ENCODE data around the gene KLHDC2. TPM values are rescaled to one million over a fixed set of nuclear protein-coding genes. Genes with fewer than 3 reads are reported as not detected.
"Not testable (repeated sequence)": the region's sequence is repeated elsewhere in the genome, so short reads cannot be mapped to it uniquely, and the experiment has no call there.

The KLHDC2 gene
- polyA plus RNA-seq, 6 donors from 2014 or later = 58.0 to 91.4 (median 80.0) TPM

GRCh38 chr14:49808780-49809179 lies 40.8 kb downstream of the KLHDC2 start:
- peaks cover 28 to 32% of the 10 kb centered on the region in 2 donors for H3K36me3 Mint-ChIP-seq
- no peak overlapping the region for H3K4me3 Mint-ChIP-seq

GRCh38 chr14:49816118-49816517 lies 48.2 kb downstream of the KLHDC2 start:
- H3K4me1 Mint-ChIP-seq; H3K27me3 Mint-ChIP-seq; DNase-seq; ATAC-seq (ENCODE audit: low read depth in 2 of 2); H3K4me3 Mint-ChIP-seq: not testable (repeated sequence)
- Mint-ChIP-seq H3K27ac (peak overlapping the region in 2 of 6 donors; percentile 57 to 82), H3K9me3 (peaks cover 5 to 29% (median 8%) of the 10 kb centered on the region in 7 donors), H3K36me3 (peaks cover 51 to 53% of the 10 kb centered on the region in 2 donors)

More at GRCh38 chr14:49808780-49809179, 40.8 kb downstream of the KLHDC2 start:
- ATAC-seq (ENCODE audit: low read depth in 2 of 2) (no peak), DNase-seq (no peak)
- peak overlapping the region in 1 of 6 donors; percentile 80 for H3K27ac Mint-ChIP-seq
- peaks cover 0 to 14% (median 5%) of the 10 kb centered on the region in 7 donors for H3K9me3 Mint-ChIP-seq
- peaks cover 0 to 4% (median 4%) of the 10 kb centered on the region in 3 donors for H3K4me1 Mint-ChIP-seq
- H3K27me3 Mint-ChIP-seq = no peaks in the 10 kb centered on the region

GRCh38 chr14:49816844-49817243 lies 48.9 kb downstream of the KLHDC2 start:
- DNase-seq (no peak), ATAC-seq (ENCODE audit: low read depth in 2 of 2) (no peak)
- peaks cover 46 to 47% of the 10 kb centered on the region in 2 donors for H3K36me3 Mint-ChIP-seq
- no peak overlapping the region for H3K4me3 Mint-ChIP-seq
- H3K4me1 Mint-ChIP-seq = no peaks in the 10 kb centered on the region
- H3K27ac Mint-ChIP-seq = no peak overlapping the region
- H3K27me3 Mint-ChIP-seq = no peaks in the 10 kb centered on the region
- H3K9me3 Mint-ChIP-seq = peaks cover 4 to 27% (median 7%) of the 10 kb centered on the region in 7 donors

GRCh38 chr14:49820176-49820575 lies 52.2 kb downstream of the KLHDC2 start:
- DNase-seq (no peak), ATAC-seq (ENCODE audit: low read depth in 2 of 2) (no peak)
- Mint-ChIP-seq H3K9me3 (peaks cover 2 to 15% (median 6%) of the 10 kb centered on the region in 7 donors), H3K27ac (peak overlapping the region in 2 of 6 donors; percentile 67 to 81), H3K27me3 (no peaks in the 10 kb centered on the region), H3K36me3 (peaks cover 31 to 33% of the 10 kb centered on the region in 2 donors), H3K4me3 (no peak overlapping the region), H3K4me1 (no peaks in the 10 kb centered on the region)

GRCh38 chr14:49828640-49829039 lies 60.7 kb downstream of the KLHDC2 start:
- H3K4me3 Mint-ChIP-seq = no peak overlapping the region
- no peaks in the 10 kb centered on the region for H3K9me3 Mint-ChIP-seq
- ATAC-seq (ENCODE audit: low read depth in 2 of 2) (no peak), DNase-seq (no peak)
- peaks cover 20 to 29% of the 10 kb centered on the region in 2 donors for H3K36me3 Mint-ChIP-seq
- peak overlapping the region in 1 of 6 donors; percentile 29 for H3K27ac Mint-ChIP-seq
- H3K4me1 Mint-ChIP-seq = peaks cover 0 to 12% (median 4%) of the 10 kb centered on the region in 3 donors
- H3K27me3 Mint-ChIP-seq = no peaks in the 10 kb centered on the region

Other genes starting within 250 kb of the KLHDC2 start
- gene RPS29, start 181.8 kb upstream of the KLHDC2 start, polyA plus RNA-seq (ENCODE audit: low read depth in 6 of 6) = 1,000 to 10,000 TPM; 5,522 to 9,273 (median 8,580) TPM
- 10 to 100 TPM in 3 of 6 donors, 1 to 10 TPM in 3; 9.1 to 13.5 (median 10.1) TPM for gene LRR1, start 169.2 kb upstream of the KLHDC2 start, polyA plus RNA-seq (ENCODE audit: low read depth in 6 of 6)
- gene RPL36AL, start 147.5 kb upstream of the KLHDC2 start, polyA plus RNA-seq (ENCODE audit: low read depth in 6 of 6) = 100 to 1,000 TPM; 384 to 554 (median 508) TPM
- 10 to 100 TPM; 27.7 to 33.8 (median 30.0) TPM for gene MGAT2, start 147.4 kb upstream of the KLHDC2 start, polyA plus RNA-seq (ENCODE audit: low read depth in 6 of 6)
- gene DNAAF2, start 132.9 kb upstream of the KLHDC2 start, polyA plus RNA-seq (ENCODE audit: low read depth in 6 of 6) = 10 to 100 TPM; 16.1 to 28.3 (median 24.8) TPM
- 1 to 10 TPM in 4 of 6 donors, under 1 TPM in 2; 0.34 to 4.7 (median 1.2) TPM for gene POLE2, start 79.9 kb upstream of the KLHDC2 start, polyA plus RNA-seq (ENCODE audit: low read depth in 6 of 6)
- 1 to 10 TPM in 5 of 6 donors, not detected in 1; 2.4 to 4.7 (median 3.1) TPM for gene KLHDC1, start 75.0 kb upstream of the KLHDC2 start, polyA plus RNA-seq (ENCODE audit: low read depth in 6 of 6)
- gene NEMF, start 84.6 kb downstream of the KLHDC2 start, polyA plus RNA-seq (ENCODE audit: low read depth in 6 of 6) = 10 to 100 TPM; 42.8 to 80.8 (median 50.0) TPM
- 100 to 1,000 TPM; 161 to 190 (median 184) TPM for gene ARF6, start 124.9 kb downstream of the KLHDC2 start, polyA plus RNA-seq (ENCODE audit: low read depth in 6 of 6)

Measured in naive B cell (primary cell).